ENCODE data around the gene MAPK8IP2. TPM values are rescaled to one million over a fixed set of nuclear protein-coding genes. Genes with fewer than 3 reads are reported as not detected.

MAPK8IP2 gene
- total and polyA plus RNA-seq, 2 of the 13 experiments (the other 11 are each of a cell fraction or from before 2014, with no cell fraction given), result 1.3 to 2.6 TPM

DNA sequence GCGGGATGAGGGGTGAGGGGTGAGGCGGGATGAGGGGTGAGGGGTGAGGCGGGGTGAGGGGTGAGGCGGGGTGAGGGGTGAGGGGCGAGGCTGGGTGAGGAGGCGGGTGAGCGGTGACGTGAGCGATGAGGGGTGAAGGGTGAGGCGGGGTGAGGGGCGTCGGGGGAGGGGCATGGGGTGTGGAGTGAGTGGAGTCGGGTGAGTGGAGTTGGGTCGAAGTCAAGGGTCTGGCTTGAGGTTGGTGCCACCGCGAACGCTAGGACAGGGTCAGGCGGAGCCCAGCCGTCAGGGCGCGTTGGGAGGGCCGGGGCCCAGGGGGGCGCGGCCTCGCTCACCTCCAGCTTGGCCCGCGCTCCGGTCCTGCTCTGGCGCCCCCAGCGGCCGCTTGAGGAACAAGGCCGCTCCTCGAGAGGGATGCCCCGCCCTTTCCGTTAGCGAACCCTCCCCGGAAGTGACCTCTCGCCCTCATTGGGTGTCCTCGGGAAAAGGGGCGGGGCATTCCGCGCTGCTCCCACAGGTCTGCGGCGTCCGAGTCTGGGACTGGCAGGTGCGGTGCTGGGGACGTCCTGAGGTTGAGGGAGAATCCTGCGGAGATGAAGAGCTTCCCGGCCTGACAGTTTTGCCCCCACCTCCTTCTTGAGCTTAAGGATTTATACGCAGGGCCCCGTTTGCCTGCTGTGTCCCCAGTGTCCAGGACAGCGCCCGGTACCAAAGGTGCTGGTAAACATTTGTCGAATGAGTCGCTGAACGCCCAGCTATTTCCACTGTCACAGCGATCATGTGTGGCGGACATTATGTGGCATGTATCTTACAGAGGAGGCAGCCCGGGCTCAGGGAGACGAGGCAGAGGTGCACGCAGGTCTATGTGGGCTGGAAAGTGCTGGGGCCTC, 37.8 kb upstream of the MAPK8IP2 start, which contains the start of gene SYCE3 (continued):
- peak; percentile 71; the same call in 1 of the 2 replicates for TF ChIP-seq SALL1 (CRISPR knock-in tag; IDR thresholded peaks at IDR 0.05)
- no peak for TF ChIP-seq FIP1L1 (IDR thresholded peaks at IDR 0.05; ENCODE audit: borderline replicate concordance, insufficient read depth, low read depth, low read length)
- no peak for TF ChIP-seq ZNF33A (CRISPR knock-in tag; IDR thresholded peaks at IDR 0.05; ENCODE audit: borderline replicate concordance)
- 0 out of 2 replicates have a peak, but pooled peaks have one; percentile 38 for TF ChIP-seq YEATS4 (CRISPR knock-in tag; IDR thresholded peaks at IDR 0.05; ENCODE audit: borderline replicate concordance)
- TF ChIP-seq ZNF331 (CRISPR knock-in tag; IDR thresholded peaks at IDR 0.05), result peak; percentile 40; the same call in 1 of the 2 replicates
- peak; percentile 69 for TF ChIP-seq PHF20 (CRISPR knock-in tag; IDR thresholded peaks at IDR 0.05)
- TF ChIP-seq, protein P1, sequence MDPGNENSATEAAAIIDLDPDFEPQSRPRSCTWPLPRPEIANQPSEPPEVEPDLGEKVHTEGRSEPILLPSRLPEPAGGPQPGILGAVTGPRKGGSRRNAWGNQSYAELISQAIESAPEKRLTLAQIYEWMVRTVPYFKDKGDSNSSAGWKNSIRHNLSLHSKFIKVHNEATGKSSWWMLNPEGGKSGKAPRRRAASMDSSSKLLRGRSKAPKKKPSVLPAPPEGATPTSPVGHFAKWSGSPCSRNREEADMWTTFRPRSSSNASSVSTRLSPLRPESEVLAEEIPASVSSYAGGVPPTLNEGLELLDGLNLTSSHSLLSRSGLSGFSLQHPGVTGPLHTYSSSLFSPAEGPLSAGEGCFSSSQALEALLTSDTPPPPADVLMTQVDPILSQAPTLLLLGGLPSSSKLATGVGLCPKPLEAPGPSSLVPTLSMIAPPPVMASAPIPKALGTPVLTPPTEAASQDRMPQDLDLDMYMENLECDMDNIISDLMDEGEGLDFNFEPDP (CRISPR knock-in tag; conservative IDR thresholded peaks at IDR 0.05), result no peak
- TF ChIP-seq, protein P2, sequence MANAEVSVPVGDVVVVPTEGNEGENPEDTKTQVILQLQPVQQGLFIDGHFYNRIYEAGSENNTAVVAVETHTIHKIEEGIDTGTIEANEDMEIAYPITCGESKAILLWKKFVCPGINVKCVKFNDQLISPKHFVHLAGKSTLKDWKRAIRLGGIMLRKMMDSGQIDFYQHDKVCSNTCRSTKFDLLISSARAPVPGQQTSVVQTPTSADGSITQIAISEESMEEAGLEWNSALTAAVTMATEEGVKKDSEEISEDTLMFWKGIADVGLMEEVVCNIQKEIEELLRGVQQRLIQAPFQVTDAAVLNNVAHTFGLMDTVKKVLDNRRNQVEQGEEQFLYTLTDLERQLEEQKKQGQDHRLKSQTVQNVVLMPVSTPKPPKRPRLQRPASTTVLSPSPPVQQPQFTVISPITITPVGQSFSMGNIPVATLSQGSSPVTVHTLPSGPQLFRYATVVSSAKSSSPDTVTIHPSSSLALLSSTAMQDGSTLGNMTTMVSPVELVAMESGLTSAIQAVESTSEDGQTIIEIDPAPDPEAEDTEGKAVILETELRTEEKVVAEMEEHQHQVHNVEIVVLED (CRISPR knock-in tag; IDR thresholded peaks at IDR 0.05; ENCODE audit: borderline replicate concordance), result no peak; the same call in 1 of the 2 replicates
- TF ChIP-seq, protein P3, sequence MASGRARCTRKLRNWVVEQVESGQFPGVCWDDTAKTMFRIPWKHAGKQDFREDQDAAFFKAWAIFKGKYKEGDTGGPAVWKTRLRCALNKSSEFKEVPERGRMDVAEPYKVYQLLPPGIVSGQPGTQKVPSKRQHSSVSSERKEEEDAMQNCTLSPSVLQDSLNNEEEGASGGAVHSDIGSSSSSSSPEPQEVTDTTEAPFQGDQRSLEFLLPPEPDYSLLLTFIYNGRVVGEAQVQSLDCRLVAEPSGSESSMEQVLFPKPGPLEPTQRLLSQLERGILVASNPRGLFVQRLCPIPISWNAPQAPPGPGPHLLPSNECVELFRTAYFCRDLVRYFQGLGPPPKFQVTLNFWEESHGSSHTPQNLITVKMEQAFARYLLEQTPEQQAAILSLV (CRISPR knock-in tag; IDR thresholded peaks at IDR 0.05; ENCODE audit: borderline replicate concordance), result peak; percentile 38; the same call in 1 of the 2 replicates
- peak; percentile 66; the same call in 1 of the 2 replicates for TF ChIP-seq ZNF788 (CRISPR knock-in tag; IDR thresholded peaks at IDR 0.05; ENCODE audit: borderline replicate concordance)
- 0 out of 2 replicates have a peak, but pooled peaks have one; percentile 21 for TF ChIP-seq ARNTL (CRISPR knock-in tag; IDR thresholded peaks at IDR 0.05)
- TF ChIP-seq, protein P4, sequence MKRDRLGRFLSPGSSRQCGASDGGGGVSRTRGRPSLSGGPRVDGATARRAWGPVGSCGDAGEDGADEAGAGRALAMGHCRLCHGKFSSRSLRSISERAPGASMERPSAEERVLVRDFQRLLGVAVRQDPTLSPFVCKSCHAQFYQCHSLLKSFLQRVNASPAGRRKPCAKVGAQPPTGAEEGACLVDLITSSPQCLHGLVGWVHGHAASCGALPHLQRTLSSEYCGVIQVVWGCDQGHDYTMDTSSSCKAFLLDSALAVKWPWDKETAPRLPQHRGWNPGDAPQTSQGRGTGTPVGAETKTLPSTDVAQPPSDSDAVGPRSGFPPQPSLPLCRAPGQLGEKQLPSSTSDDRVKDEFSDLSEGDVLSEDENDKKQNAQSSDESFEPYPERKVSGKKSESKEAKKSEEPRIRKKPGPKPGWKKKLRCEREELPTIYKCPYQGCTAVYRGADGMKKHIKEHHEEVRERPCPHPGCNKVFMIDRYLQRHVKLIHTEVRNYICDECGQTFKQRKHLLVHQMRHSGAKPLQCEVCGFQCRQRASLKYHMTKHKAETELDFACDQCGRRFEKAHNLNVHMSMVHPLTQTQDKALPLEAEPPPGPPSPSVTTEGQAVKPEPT (CRISPR knock-in tag; IDR thresholded peaks at IDR 0.05; ENCODE audit: low read depth), result peak; percentile 71; the same call in 1 of the 2 replicates
- TF ChIP-seq, protein P5, sequence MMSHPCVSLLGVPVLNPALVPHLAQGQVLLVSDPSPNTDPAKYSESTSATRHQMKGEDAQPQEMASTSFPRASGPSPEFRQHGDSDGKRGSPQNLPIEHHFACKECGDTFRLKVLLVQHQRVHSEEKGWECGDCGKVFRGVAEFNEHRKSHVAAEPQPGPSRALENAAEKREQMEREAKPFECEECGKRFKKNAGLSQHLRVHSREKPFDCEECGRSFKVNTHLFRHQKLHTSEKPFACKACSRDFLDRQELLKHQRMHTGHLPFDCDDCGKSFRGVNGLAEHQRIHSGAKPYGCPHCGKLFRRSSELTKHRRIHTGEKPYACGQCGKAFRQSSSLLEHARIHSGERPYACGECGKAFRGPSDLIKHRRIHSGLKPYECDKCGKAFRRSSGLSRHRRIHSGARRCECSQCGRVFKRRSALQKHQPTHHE (CRISPR knock-in tag; IDR thresholded peaks at IDR 0.05; ENCODE audit: borderline replicate concordance), result no peak
- TF ChIP-seq, protein P6, sequence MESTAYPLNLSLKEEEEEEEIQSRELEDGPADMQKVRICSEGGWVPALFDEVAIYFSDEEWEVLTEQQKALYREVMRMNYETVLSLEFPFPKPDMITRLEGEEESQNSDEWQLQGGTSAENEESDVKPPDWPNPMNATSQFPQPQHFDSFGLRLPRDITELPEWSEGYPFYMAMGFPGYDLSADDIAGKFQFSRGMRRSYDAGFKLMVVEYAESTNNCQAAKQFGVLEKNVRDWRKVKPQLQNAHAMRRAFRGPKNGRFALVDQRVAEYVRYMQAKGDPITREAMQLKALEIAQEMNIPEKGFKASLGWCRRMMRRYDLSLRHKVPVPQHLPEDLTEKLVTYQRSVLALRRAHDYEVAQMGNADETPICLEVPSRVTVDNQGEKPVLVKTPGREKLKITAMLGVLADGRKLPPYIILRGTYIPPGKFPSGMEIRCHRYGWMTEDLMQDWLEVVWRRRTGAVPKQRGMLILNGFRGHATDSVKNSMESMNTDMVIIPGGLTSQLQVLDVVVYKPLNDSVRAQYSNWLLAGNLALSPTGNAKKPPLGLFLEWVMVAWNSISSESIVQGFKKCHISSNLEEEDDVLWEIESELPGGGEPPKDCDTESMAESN (CRISPR knock-in tag; conservative IDR thresholded peaks at IDR 0.05), result peak; percentile 81
- no peak for TF ChIP-seq HOXD1 (CRISPR knock-in tag; IDR thresholded peaks at IDR 0.05)
- peak; percentile 44; the same call in 1 of the 2 replicates for TF ChIP-seq TSC22D2 (CRISPR knock-in tag; IDR thresholded peaks at IDR 0.05; ENCODE audit: borderline replicate concordance)
